Left cardiac atrium (tissue), 4 donors: ENCODE results near the gene GLS. TPM values are rescaled to one million over a fixed set of nuclear protein-coding genes. Genes with fewer than 3 reads are reported as not detected.

Source experiments
- ATAC-seq, 2 donors: fragments of 200-7000 bp; cut with Tn5 transposase; one replicate each; pipeline ENCODE4 v1.9.1; 2020; ENCODE audit warnings: mild to moderate bottlenecking in 2 of 2, moderate library complexity in 2 of 2
- DNase-seq: peaks from one replicate; pipeline ENCODE4 v3.0.0-alpha.2; 2020
- intact Hi-C, 2 donors: fragments of 100-400 bp; cut with DNase I; formaldehyde crosslinking; loops; one replicate each; pipeline versions ENCODE4 v1.14.1 to v1.15.1; 2022 to 2023
- total RNA-seq, 2 donors: library from RNA; stranded (reverse); fragmentation: NEBNext Ultra II Directional; extraction: Animal tissue kit (Norgen Biotek cat#: 25700); gene quantifications; one replicate each; pipeline ENCODE4 v1.2.1, GENCODE V29; 2021
- donor health status: DM: no; HTN: yes; CAD: no.
- donor health status: DM: no; HTN: yes; CAD: no; lungs with severe emphysema.
- donor health status: DM: yes; HTN: yes; CAD: no.
- donor health status: Dilated cardiomyopathy.

Gene GLS
- total RNA-seq, 2 donors from 2014 or later = 81.8 to 92.6 TPM

DNA sequence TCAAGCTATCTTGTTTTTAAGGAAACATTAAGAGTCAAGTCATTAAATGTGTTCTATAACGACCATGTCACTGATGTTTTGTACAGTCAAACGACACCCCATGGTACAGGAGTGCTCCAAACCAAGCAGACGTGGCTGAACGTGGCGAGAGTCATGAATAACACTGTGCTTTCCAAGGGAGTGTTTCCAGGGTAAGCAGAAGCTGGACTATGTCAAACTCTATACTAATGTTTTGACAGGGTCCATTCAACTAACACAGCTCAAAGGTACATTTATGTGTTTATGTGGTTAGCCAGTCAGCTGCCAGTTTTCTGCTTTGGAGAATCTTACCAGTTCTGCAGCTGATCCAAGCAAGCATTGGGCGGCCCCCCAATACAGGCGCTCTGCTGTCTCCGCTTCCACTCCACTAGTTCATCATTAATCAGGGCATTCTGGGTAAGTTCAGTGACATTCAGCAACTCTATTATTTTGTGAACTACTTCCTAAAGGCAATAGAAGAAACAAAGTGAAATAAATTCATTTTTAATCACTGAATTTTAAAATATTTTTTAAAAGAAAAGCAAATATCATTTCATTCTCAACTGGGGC lies 117.0 kb downstream of the GLS start:
- ATAC-seq (peak in 1 of 2 donors; percentile 54), DNase-seq (no peak)
- intact Hi-C loops = no loop called here

DNA sequence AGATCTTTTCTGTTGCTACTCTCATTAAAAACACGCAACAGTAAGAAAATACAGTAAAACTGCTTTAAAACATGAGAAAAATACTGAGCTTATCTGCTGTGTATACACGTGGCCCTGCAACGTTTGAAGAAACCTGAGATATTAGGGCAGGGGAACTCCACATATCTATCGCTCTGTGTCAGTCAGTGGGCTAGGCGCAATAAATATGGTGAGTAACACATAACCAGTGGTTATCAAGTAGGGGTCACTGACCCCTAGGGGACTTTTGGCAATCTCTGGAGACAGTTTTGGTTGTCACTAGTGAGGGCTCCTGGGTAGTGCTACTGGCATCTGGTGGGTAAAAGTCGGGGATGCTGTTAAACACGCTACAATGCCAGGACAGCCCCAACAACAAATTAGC lies 118.4 kb downstream of the GLS start:
- ATAC-seq = no peak
- intact Hi-C loops = no loop called here
- DNase-seq = no peak

DNA sequence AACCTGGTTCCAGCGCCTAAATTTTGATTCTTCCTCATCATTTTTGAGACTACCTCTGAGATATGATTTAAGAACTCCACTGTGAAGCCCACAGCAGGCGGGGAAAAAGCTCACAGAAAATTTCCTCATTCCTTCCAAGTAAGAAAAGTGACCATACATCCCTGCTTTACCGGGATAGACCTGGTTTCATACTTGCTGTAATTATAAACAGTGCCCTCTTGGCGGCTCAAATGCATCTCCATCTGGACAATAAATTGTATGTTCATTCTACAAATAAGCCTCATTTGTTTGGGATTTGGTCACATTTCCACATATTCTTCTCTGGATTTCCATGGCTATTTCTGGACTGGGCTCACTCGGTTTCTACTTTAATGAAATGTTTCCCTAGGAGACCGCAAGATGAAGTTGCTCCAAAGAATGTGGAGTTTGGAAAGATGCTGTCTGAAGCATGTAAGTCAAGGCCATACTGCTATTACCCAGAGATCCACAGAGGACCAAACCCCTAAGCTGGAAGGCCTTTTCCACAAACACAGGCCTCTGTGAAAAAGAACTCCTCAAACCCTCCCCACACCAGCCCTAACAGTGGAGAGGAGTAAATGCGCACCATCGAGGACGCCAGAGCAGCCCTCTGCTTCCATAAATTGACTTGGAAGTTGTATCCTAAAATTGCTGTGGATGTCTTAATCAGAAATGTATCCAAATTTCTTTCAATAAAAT lies 119.5 kb downstream of the GLS start:
- intact Hi-C loops = no loop called here
- ATAC-seq (no peak), DNase-seq (no peak)

DNA sequence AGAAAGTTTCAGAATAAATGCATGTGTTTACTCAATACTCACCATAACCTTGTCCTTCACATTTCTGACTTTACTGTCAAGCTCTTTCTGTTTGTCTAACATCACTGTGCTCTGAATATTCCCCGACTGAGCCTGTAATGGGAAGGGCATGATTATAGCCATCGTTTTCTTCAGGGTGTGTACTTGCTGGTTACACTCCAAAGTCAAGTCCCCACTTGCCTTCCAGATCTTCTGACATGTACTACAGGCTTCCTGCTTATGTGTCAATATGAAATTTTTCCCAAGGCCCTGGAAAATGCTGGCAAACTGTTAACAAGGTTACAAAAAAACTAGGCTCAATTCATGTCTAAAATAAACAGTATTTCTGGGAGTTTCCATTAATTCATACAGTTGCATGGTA lies 120.4 kb downstream of the GLS start:
- peak in 1 of 2 donors; percentile 33 for ATAC-seq
- intact Hi-C loops = no loop called here
- no peak for DNase-seq

DNA sequence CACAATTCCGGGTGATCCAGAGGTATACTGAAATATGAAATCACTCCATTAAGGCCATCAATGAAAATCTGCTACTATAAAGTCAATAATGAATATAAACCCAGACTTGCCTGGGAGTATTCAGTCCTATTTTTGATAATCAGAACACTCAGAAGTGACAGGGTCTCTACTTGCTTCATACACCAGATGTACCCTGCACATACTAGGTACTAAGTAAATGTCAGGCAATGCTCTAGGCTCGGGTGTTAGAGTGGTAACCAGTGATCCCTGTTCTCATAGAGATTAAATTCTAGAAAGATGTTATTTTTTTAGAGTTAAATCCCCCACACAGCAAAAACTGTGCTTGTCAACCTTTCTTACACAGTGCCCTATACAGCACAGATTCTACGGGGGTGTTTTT lies 121.0 kb downstream of the GLS start:
- intact Hi-C loops = no loop called here
- DNase-seq = no peak
- ATAC-seq = no peak

DNA sequence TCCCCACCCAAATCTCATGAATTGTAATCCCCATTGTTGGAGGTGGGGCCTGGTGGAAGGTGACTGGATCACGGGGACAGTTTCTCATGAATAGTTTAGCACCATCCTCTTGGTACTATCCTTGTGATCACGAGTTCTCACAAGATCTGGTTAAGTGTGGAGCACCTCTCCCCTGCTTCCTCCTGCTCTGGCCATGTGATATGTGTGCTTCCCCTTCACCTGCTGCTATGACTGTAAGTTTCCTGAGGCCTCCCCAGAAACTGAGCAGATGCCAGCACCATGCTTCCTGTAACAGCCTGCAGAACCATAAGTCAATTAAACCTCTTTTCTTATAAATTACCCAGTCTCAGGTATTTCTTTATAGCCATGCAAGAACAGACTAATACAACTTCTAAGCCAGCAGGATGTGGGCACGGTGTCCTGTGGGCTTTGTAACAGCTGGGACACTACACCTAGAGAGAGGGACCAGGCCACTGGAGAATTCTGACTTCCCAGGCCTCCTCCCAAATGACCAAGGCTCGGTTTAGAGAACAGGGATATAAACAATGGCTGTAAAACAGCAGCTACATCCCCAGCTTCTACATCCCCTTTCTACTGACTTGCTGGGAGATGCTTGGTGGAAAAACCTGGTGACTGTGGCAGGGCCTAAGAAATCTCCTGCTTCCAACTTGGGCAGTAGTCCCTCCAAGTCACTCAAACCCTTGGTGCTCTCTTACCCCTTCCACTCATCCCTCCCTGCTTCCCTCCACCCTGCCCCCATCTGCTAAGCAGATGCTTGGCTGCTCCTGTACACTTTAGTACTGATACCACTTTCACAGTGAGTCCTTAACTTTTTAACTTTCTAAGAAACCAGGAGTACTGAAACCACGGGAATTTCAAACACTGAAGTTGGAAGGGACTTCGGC lies 123.0 kb downstream of the GLS start:
- DNase-seq (no peak), ATAC-seq (no peak)
- intact Hi-C loops = no loop called here

DNA sequence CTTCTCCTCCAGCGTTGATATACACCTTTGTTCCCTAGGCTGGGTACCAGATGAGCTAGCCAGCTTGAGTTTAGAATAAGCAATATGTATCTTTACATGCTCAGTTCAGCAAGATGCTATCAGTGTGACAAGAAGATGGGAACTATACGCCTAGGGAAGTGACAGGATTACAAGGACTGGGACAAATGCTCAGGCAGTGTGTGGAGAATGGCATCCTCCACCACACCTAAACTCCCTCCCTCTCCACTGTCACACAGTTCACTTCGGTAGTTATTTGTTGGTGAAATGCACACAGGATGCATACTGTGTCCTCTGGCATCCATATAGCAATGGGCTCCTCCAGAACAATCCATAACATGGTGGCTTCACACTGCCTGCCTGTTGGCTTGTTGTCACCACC lies 125.7 kb downstream of the GLS start:
- ATAC-seq (no peak), DNase-seq (no peak)
- intact Hi-C loops = no loop called here

DNA sequence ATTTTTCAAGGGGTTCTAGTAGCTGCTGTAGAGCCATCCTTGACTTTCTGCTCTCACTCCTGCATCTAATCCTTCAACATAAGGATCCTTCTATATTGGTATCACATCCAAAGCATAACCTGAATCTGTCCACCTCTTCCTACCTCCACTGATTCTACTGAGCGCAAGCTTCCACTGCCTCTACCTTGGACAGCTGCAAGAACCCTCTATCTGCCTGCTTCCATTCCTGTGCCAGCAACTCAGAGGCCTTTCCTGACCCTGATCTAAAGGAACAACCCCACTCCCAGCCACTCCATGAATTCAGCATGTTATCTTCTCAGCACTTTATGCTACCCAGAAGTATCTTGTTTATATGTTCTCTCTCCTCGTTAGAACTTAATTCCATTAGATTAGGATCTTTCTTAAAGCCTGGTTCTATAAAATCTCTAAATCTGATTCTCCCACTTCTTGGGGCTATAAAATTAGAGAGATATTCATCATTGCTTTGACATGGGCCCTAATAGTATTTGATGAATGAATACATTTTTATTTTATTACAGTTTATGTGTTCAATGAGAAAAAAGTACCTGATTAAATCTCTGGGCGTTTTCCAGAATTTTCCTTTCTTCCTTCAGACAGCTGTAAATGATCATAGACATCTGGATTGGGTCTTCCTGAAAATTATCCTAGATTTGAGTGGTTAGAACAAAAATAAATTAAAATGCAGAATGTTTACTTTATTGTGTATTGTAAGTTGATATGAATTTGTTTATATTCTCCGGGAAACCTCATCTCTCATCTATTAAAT lies 126.6 kb downstream of the GLS start:
- intact Hi-C loops = no loop called here
- ATAC-seq (no peak), DNase-seq (no peak)

DNA sequence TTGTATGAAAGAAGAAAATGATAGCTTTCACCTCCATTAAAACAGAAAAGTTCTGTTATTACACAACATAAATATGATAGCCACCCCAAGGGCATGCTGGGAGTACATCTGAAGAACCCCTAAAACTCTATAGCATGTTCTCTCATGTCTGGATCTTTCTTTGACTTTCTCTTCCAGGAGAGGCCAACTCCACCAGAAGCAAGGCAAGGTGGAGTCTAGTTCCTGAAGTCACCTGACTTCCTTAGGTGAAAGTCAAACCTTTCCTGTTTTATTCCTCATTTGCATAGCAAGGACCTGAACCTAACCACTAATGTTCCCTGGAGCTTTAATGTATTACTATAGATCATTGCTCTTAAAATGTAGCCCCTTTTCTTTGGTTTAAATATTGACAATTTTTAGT lies 127.7 kb downstream of the GLS start:
- intact Hi-C loops = loop anchor here in 1 of 2 donors (2.0 kb wide), 1 partner anchor 27 kb away; no protein-coding TSS in a partner anchor
- DNase-seq (no peak), ATAC-seq (no peak)

DNA sequence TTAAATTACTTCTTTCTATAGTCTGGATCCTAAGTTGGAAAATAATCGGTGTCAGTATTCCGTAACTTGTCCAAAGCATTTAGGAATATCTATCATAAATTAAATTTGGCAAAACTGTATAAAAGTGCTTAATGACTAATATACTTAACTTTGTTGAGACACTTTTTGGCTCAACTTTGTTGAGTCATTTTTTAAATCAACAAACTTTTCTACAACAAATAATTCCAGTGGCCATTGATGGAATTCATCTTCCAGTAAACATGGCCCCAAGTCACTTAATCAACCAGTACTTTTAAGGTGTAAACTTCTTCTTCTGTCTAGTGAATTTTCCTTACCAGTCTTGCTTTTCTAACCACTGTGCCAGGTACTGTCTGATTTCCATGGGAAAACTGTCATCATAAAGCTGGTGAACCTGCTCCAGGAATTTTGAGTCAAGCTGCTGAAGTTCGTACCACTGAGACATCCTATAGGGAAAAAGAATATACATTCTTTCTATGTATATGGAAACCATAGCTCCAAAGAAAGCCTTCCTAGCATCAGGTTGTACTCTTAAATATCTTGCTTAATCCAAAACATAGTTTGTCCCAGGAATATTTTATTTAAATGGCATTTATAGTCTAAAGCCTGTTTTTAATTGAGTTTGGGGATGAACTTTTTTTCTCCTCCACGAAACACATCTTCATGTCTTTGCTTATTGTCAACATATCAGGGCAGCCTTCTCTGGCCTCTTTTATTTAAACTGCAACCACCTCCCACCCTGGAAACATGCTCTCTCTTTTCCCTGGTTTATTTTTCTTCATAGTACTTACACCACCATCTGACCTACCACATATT lies 129.1 kb downstream of the GLS start:
- ATAC-seq (no peak), DNase-seq (no peak)
- intact Hi-C loops = loop anchor here in 1 of 2 donors (2.0 kb wide), 1 partner anchor 29 kb away; no protein-coding TSS in a partner anchor

DNA sequence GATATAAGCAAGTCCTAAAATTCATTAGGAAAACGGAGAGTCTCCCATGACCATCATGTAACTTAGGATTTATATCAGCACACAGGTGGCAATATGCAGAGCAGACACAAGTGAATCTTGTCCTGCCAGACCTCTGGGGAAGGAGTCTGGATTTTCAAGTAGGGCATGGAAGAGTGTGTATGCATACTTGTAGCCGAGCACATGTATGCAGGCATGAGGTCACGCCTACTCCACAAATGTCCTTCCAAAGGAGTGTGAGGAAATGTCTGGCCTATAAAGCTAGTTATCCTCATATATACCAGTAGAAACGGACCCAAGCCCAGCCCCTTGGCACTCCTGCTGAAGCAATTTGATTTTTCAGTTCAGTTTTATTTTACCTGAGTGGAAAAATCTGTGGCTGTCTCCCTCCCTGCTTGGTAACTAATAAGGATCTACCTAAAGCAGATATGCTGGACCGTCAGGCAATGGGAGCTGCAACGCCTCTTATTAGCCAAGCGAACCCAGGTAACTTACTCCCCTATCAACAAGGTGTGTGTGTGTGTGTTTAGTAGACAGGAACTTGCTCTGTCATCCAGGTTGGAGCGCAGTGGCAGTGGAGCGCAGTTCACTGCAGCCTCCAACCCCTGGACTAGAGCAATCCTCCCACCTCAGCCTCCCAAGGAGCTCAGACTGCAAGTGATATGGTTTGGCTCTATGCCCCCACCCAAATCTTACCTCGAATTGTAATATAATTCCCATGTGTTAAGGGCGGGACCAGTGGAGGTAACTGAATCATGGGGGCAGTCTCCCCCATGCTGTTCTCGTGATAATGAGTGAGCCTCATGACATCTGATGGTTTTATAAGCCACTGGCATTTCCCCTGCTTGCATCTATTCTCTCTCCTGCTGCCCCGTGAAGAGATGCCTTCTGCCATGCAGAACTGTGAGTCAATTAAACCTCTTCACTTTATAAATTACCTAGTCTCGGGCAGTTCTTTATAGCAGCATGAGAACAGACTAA lies 130.6 kb downstream of the GLS start:
- intact Hi-C loops = no loop called here
- ATAC-seq (no peak), DNase-seq (no peak)

DNA sequence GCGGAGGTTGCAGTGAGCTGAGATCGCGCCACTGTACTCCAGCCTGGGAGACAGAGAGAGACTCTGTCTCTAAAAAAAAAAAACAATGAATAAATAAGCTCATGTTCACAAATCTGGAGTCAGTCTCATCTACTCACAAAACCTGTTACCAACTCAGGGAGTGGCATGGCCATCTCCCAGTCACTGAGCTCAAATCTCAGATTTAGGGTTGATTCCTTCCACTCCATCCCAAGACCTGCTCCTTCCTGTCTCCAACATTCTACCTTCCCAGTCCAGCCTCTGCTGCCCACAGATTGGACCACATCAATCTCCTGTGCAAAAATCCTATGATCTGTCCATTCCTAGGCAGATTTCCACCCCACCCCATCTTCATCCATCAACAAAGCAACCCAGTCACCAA lies 131.7 kb downstream of the GLS start:
- ATAC-seq = no peak
- intact Hi-C loops = no loop called here
- DNase-seq = no peak

DNA sequence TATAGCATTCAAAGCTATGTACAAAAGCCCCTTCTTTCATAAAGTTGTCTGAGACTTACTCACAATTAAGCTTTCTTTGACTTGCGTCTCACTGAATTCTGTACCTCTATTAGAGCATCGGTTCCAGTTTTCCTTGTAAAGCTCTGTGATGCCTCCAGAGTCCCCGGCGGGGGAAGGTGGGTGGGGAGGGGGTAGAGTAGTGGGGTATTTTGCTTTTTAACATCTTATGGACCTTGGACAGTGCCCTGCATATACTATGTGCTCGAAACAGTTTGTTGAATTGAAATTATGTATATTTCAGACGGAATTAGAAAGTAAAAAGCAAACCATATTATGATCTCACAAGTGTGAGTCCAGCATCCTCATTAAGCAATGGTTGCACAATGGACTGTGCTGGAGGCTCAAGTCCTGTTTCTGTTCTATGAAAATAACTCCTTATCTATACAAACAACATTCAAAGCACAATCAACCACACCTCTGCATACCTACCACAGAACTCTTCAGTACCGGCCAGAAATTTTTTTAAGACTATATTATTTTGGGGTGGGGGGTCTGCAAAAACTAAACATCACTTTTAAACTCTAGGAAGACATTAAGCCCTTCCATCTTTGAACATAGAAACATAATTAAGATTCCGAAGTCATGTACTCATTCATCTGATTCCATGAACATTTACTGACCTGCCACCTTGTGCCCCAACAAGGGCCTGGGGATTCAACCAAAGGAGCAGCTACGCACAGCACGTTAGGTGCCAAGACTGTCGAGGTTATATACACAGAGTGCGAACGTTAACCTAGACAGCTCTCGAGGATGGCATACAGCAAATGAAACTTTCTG lies 132.4 kb downstream of the GLS start:
- ATAC-seq = peak; percentile 6 to 28
- DNase-seq = no peak
- intact Hi-C loops = no loop called here

DNA sequence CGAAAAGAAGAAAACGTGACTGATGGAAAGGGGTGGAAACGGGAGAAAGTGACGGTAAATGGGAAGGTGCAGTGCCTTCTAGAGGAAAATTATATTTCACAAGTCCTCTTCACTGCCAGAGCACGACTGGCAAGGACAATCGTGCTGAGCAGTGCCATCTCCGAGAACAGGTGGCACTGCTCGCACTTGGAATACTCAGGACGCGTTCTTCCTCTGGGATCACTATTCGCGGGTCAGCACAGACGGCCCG lies 133.0 kb downstream of the GLS start:
- intact Hi-C loops = no loop called here
- ATAC-seq (no peak), DNase-seq (no peak)

DNA sequence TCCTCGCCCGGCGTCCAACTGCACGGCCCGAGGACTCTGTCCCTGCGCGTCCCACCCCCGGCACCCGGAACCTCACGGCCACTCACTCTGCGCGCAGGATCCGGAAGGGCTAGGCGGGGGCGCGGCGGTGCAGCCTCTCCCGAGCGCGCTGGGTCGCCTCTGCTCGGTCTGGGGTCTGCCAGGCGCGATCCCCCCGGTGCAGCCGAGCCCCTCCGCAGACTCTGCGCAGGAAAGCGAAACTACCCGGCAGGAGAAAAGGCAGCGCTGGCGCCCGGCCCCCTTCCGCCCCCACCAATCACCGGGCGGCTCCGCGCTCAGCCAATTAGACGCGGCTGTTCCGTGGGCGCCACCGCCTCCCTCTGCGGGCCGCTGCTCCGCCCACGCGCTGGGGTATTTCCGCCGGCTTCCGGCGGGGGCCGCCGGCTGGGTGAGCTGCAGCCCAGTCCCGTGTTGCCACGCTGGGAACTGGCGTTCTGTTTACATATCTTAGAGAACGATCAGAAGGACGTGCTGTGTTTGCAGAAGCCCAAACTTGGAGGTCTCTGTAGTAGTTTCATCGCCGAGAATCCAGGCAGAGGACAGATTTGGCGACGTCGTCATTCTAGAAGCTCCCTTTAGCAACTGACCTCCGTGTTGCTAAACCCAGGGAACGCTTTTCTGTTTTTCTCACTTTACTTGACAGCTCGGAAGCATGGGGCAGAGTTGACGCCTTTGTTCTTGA lies 133.5 kb downstream of the GLS start, which contains the start of gene STAT1:
TSS of gene STAT1 (minus strand) at position 240 of the 721 bp plus-strand sequence. CDS start 4,168 bp downstream, outside the sequence.
- peak; percentile 95 for DNase-seq
- intact Hi-C loops = no loop called here
- ATAC-seq = peak; percentile 97

DNA sequence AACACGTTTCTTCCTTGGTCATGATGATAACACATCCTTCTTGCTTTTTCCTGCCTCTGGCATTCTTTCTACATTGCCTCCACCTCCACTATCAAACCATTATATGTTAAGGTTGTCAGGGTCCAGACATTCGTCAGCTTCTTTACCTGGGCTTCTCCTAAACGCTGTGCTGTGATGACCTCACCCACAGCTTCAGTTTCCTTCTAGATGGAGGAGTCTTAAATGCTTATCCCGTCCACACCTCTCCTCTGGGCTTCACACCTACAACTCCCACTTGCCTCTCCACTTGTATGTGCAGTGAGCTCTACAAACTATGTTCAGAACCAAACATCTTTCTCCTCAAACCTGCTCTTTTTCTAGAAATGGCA lies 134.0 kb downstream of the GLS start:
- DNase-seq = no peak

More for the DNA sequence above, 134.0 kb downstream of the GLS start:
- ATAC-seq = no peak
- intact Hi-C loops = no loop called here
